HL-60 (cell line): ENCODE results near the gene SPDYC.

Experiments
- GABPA ChIP-seq: IDR thresholded peaks from 2 replicates; pipeline ENCODE4 v1.6.1; 2012; ENCODE audit warnings: low read depth
- POLR2AphosphoS5 ChIP-seq: IDR thresholded peaks from 2 replicates; pipeline ENCODE4 v1.6.1; 2012; ENCODE audit warnings: low read depth
- TF ChIP-seq, protein P1 (sequence below): IDR thresholded peaks from one replicate; pipeline ENCODE4 v1.5.1; 2011; ENCODE audit warnings: low read length, control low read depth, inconsistent platforms; ENCODE audit not compliant: insufficient read depth

DNA sequence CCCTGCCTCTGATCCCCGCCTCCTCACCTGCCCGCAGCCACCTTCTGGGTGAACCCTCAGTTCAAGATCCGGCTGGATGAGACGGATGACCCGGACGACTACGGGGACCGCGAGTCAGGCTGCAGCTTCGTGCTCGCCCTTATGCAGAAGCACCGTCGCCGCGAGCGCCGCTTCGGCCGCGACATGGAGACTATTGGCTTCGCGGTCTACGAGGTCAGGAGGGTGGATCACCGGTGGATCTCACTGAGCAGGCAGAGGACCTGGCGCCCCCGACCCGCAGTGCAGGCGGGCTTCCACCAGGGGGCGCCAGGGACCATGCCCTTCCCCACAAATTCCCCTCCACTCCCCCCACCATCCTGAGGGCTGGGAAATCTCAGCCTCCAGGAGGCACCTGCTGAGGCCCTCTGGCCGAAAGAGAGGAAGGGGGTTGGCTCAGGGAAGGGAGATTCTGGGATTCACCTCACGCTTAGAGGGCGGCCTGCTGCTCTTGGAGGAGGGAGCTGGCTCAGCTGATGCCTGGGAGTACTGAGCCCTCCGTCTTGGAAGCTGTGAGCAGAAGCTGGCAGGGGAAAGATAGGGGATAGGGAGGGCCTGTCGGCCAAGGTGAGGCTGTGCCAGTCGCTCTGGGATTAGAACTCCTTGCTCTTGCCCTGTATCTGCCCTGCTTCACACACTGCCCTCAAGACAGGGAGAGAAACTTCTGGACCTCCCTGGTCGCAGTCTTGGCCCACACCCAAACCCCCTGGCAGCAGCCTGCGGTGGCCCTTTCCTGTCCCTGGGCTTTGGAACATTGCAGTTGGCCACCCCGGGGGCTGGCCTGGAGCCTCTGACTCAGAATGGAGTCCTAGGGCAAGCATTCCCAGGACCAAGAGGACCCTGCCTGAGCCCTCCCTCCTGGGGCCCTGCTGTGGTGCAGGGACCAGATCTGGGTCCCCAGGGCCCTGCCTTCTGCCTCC is 34.9 kb downstream of the SPDYC start:
- TF ChIP-seq, protein P1, sequence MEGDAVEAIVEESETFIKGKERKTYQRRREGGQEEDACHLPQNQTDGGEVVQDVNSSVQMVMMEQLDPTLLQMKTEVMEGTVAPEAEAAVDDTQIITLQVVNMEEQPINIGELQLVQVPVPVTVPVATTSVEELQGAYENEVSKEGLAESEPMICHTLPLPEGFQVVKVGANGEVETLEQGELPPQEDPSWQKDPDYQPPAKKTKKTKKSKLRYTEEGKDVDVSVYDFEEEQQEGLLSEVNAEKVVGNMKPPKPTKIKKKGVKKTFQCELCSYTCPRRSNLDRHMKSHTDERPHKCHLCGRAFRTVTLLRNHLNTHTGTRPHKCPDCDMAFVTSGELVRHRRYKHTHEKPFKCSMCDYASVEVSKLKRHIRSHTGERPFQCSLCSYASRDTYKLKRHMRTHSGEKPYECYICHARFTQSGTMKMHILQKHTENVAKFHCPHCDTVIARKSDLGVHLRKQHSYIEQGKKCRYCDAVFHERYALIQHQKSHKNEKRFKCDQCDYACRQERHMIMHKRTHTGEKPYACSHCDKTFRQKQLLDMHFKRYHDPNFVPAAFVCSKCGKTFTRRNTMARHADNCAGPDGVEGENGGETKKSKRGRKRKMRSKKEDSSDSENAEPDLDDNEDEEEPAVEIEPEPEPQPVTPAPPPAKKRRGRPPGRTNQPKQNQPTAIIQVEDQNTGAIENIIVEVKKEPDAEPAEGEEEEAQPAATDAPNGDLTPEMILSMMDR, result peak; percentile 77
- no peak for TF ChIP-seq POLR2AphosphoS5
- TF ChIP-seq GABPA, result no peak
